OCI-LY3 (cell line): ENCODE data around the gene GARNL3.

Experiments
- H2AFZ ChIP-seq: fragments of 200-600, 300-600 bp; shearing (Covaris generic); 2 replicates; pipeline ENCODE4 v1.6.0; 2014; ENCODE audit warnings: antibody characterized with exemption, low read depth, low read length
- H3K27ac ChIP-seq: fragments of 200-600, 300-600 bp; sonication (generic); 2 replicates; pipeline ENCODE4 v1.5.1; 2014; ENCODE audit warnings: mild to moderate bottlenecking, low read length, moderate library complexity, mixed read lengths
- H3K27me3 ChIP-seq: fragments of 200-600, 300-600 bp; sonication (generic); 2 replicates; pipeline ENCODE4 v1.6.1; 2014; ENCODE audit warnings: low read depth, low read length, mixed read lengths
- H3K36me3 ChIP-seq: fragments of 200-600, 300-600 bp; sonication (generic); replicated peaks from 2 replicates; pipeline ENCODE3; 2014; ENCODE audit warnings: low read depth, low read length, mixed read lengths
- H3K4me1 ChIP-seq: fragments of 300-600, 200-600 bp; sonication (generic); 2 replicates; pipeline ENCODE4 v1.6.1; 2014; ENCODE audit warnings: low read length, mixed read lengths
- H3K4me2 ChIP-seq: fragments of 200-600, 300-600 bp; sonication (generic); 2 replicates; pipeline ENCODE4 v1.6.1; 2014; ENCODE audit warnings: low read length, mixed read lengths
- H3K4me3 ChIP-seq: fragments of 300-600, 200-600 bp; sonication (generic); 2 replicates; pipeline ENCODE4 v1.5.1; 2014; ENCODE audit warnings: antibody characterized with exemption, mild to moderate bottlenecking, low read length, moderate library complexity
- H3K79me2 ChIP-seq: fragments of 300-600, 200-600 bp; shearing (Covaris generic); 2 replicates; pipeline ENCODE4 v1.6.1; 2014; ENCODE audit warnings: mild to moderate bottlenecking, low read length, mixed read lengths
- H3K9ac ChIP-seq: fragments of 300-600, 200-600 bp; shearing (Covaris generic); 2 replicates; pipeline ENCODE4 v1.6.0; 2014; ENCODE audit warnings: mild to moderate bottlenecking, low read length, moderate library complexity
- H3K9me3 ChIP-seq: fragments of 200-600, 300-600 bp; shearing (Covaris generic); 2 replicates; pipeline ENCODE4 v1.6.1; 2014; ENCODE audit warnings: low read length, mixed read lengths; ENCODE audit not compliant: insufficient read depth
- H4K20me1 ChIP-seq: fragments of 200-600, 300-600 bp; sonication (generic); 2 replicates; pipeline ENCODE4 v1.6.1; 2016; ENCODE audit warnings: low read length, mixed read lengths; ENCODE audit not compliant: insufficient read depth
- CTCF ChIP-seq: fragments of 200-600, 300-600 bp; sonication (generic); IDR thresholded peaks from 2 replicates; pipeline ENCODE4 v1.5.1; 2014; ENCODE audit warnings: antibody characterized with exemption, low read length, low read depth
- EZH2phosphoT487 ChIP-seq: fragments of 200-600 bp; shearing (Covaris generic); IDR thresholded peaks from 2 replicates; pipeline ENCODE4 v1.6.1; 2018; ENCODE audit warnings: antibody characterized with exemption, mixed run types, low read depth

GARNL3 gene

GRCh38 chr9:127263664-127264063, 910 bp upstream of the GARNL3 start:
- H3K4me2 ChIP-seq, result no peak overlapping the region
- no peak overlapping the region for H3K4me3 ChIP-seq
- H3K36me3 ChIP-seq, result no peaks in the 10 kb centered on the region
- peaks cover 10% of the 10 kb centered on the region for H3K4me1 ChIP-seq
- no peaks in the 10 kb centered on the region for H4K20me1 ChIP-seq
- no peak overlapping the region for H2AFZ ChIP-seq
- no peaks in the 10 kb centered on the region for H3K9me3 ChIP-seq
- no peaks in the 10 kb centered on the region for H3K27me3 ChIP-seq
- TF ChIP-seq CTCF (no peak), EZH2phosphoT487 (no peak)
- H3K9ac ChIP-seq, result no peak overlapping the region
- no peak overlapping the region for H3K27ac ChIP-seq
- no peaks in the 10 kb centered on the region for H3K79me2 ChIP-seq

- Histone ChIP-seq H3K9me3 (no peaks in the 10 kb centered on the region), H4K20me1 (no peaks in the 10 kb centered on the region), H2AFZ (no peak overlapping the region), H3K36me3 (no peaks in the 10 kb centered on the region), H3K27me3 (no peaks in the 10 kb centered on the region), H3K4me2 (no peak overlapping the region), H3K79me2 (no peaks in the 10 kb centered on the region), H3K27ac (no peak overlapping the region), H3K4me3 (no peak overlapping the region), H3K4me1 (peaks cover 14% of the 10 kb centered on the region), H3K9ac (no peak overlapping the region)
- no peak for TF ChIP-seq CTCF
- no peak for TF ChIP-seq EZH2phosphoT487
These were observed 3.4 kb downstream of the GARNL3 start for GRCh38 chr9:127267793-127268525.

GRCh38 chr9:127269449-127269848, 4.9 kb downstream of the GARNL3 start:
- Histone ChIP-seq H3K79me2 (no peaks in the 10 kb centered on the region), H4K20me1 (no peaks in the 10 kb centered on the region), H3K4me2 (no peak overlapping the region), H3K27me3 (no peaks in the 10 kb centered on the region), H2AFZ (no peak overlapping the region), H3K27ac (no peak overlapping the region), H3K9me3 (no peaks in the 10 kb centered on the region), H3K36me3 (no peaks in the 10 kb centered on the region), H3K9ac (no peak overlapping the region), H3K4me3 (no peak overlapping the region), H3K4me1 (peaks cover 14% of the 10 kb centered on the region)
- TF ChIP-seq EZH2phosphoT487, result no peak
- TF ChIP-seq CTCF, result no peak

GRCh38 chr9:127273326-127273725, 8.8 kb downstream of the GARNL3 start:
- Histone ChIP-seq H3K4me3 (no peak overlapping the region), H3K27me3 (no peaks in the 10 kb centered on the region), H3K9ac (no peak overlapping the region), H4K20me1 (no peaks in the 10 kb centered on the region), H3K36me3 (no peaks in the 10 kb centered on the region), H3K4me2 (no peak overlapping the region), H3K4me1 (peaks cover 18% of the 10 kb centered on the region), H3K27ac (no peak overlapping the region), H2AFZ (no peak overlapping the region), H3K79me2 (no peaks in the 10 kb centered on the region), H3K9me3 (no peaks in the 10 kb centered on the region)
- TF ChIP-seq CTCF (no peak), EZH2phosphoT487 (no peak)
